CD4-positive, alpha-beta T cell treated with Interleukin-4 for 4 hours (primary cell): ENCODE data around the gene ING3.
A peak's percentile ranks its signal among the peaks of the same experiment; 100 is the strongest.
"Not testable (repeated sequence)": the region's sequence is repeated elsewhere in the genome, so short reads cannot be mapped to it uniquely, and the experiment has no call there.

Experiments
- DNase-seq: peaks from one replicate; pipeline ENCODE4 v3.0.0-alpha.2; 2020

ING3 gene

GRCh38 chr7:120951826-120952225 lies 1.2 kb downstream of the ING3 start:
- DNase-seq, result no peak

GRCh38 chr7:120955577-120956149 lies 5.1 kb downstream of the ING3 start:
- no peak for DNase-seq

GRCh38 chr7:120959929-120960484 lies 9.4 kb downstream of the ING3 start:
- DNase-seq, result no peak

GRCh38 chr7:120960714-120961113 lies 10.1 kb downstream of the ING3 start:
- DNase-seq, result no peak

- no peak for DNase-seq
Measured at GRCh38 chr7:120961638-120962173, 11.1 kb downstream of the ING3 start.

GRCh38 chr7:120964088-120964487 lies 13.5 kb downstream of the ING3 start:
- no peak for DNase-seq

- DNase-seq, result no peak
Measured at GRCh38 chr7:120966961-120967360, 16.4 kb downstream of the ING3 start.

- no peak for DNase-seq
Measured at GRCh38 chr7:120973849-120974248, 23.3 kb downstream of the ING3 start.

GRCh38 chr7:120979765-120980499 lies 29.4 kb downstream of the ING3 start:
- no peak for DNase-seq

- DNase-seq, result no peak
Measured at GRCh38 chr7:120981117-120981516, 30.5 kb downstream of the ING3 start.

GRCh38 chr7:120981888-120982615 lies 31.5 kb downstream of the ING3 start:
- DNase-seq, result no peak

- DNase-seq, result not testable (repeated sequence)
Measured at GRCh38 chr7:120983592-120983991, 33.0 kb downstream of the ING3 start.

GRCh38 chr7:120984406-120984805 lies 33.8 kb downstream of the ING3 start:
- DNase-seq, result no peak

- DNase-seq, result no peak
Measured at GRCh38 chr7:120985130-120985758, 34.7 kb downstream of the ING3 start.

- no peak for DNase-seq
Measured at GRCh38 chr7:120985839-120986238, 35.3 kb downstream of the ING3 start.

- DNase-seq, result no peak
Measured at GRCh38 chr7:120986650-120987049, 36.1 kb downstream of the ING3 start.

GRCh38 chr7:120987280-120987679 lies 36.7 kb downstream of the ING3 start:
- DNase-seq, result no peak

- peak; percentile 88 for DNase-seq
Measured at GRCh38 chr7:120987683-120988590, 37.4 kb downstream of the ING3 start.

- DNase-seq, result no peak
Measured at GRCh38 chr7:120988591-120989256, 38.1 kb downstream of the ING3 start, which contains the start of gene CPED1. Gene CPED1, plus strand, starts transcription at chr7:120988711. Its CDS starts 911 bp downstream, at chr7:120989622.

- no peak for DNase-seq
Measured at GRCh38 chr7:120989257-120990220, 39.0 kb downstream of the ING3 start.
